ENCODE results near the gene FDX2. TPM values are rescaled to one million over a fixed set of nuclear protein-coding genes. Genes with fewer than 3 reads are reported as not detected.

FDX2 gene
- total and polyA plus RNA-seq, 2 of the 4 experiments (the other 2 are of a cell fraction) = 39.8 to 72.0 TPM

- H3K4me2 ChIP-seq (ENCODE audit: low read depth, low read length) = no peak overlapping the region
- DNase-seq (no peak), ATAC-seq (ENCODE audit: low read depth) (no peak)
- no peak overlapping the region for H3K4me3 ChIP-seq (ENCODE audit: insufficient read depth, low read depth, low read length)
- no peak overlapping the region for H2AK5ac ChIP-seq (ENCODE audit: low read depth, low read length)
- no peaks in the 10 kb centered on the region for H3K9me1 ChIP-seq (ENCODE audit: insufficient read depth, low read length)
- intact Hi-C loops (cut with micrococcal nuclease) = no loop called here
- no peak overlapping the region for H3K56ac ChIP-seq (ENCODE audit: extremely low read depth, insufficient read depth, low read length)
- H2AK9ac ChIP-seq (replicated peaks; ENCODE audit: low read depth, low read length, poor library complexity) = no peak overlapping the region
- H2BK5ac ChIP-seq (ENCODE audit: low read depth, low read length, poor library complexity, severe bottlenecking) = no peak overlapping the region
- WGBS, 2 experiments (ENCODE audit: extremely low coverage in 2 of 2, insufficient read length in 1 of 2) = 90% methylated on average over 18 of the region's 19 CpGs; no CpG with 5 or more reads in 1 of the 2 experiments
- dilution Hi-C loops (cut with HindIII; ENCODE audit: low sequenced_read_pairs, unreplicated experiment) = no loop called here
- no peak overlapping the region for H2BK120ac ChIP-seq (ENCODE audit: low read depth, low read length)
- H4K20me1 ChIP-seq (ENCODE audit: insufficient read depth, low read length) = peaks cover 9% of the 10 kb centered on the region
- no peaks in the 10 kb centered on the region for H3K4me1 ChIP-seq (ENCODE audit: control insufficient read depth, insufficient read depth, low read length)
- no TSS peak for BruUV-seq (replicated peaks)
- TF ChIP-seq NFE2L2 (IDR thresholded peaks at IDR 0.05; ENCODE audit: low read depth, low read length) (no peak), MXI1 (IDR thresholded peaks at IDR 0.05; ENCODE audit: borderline replicate concordance, low read depth, low read length) (no peak), USF2 (IDR thresholded peaks at IDR 0.05; ENCODE audit: low read depth, low read length) (no peak), CEBPB (IDR thresholded peaks at IDR 0.05; ENCODE audit: low read depth, low read length) (no peak), BHLHE40 (IDR thresholded peaks at IDR 0.05; ENCODE audit: low read depth, low read length) (no peak), RFX5 (IDR thresholded peaks at IDR 0.05; ENCODE audit: low read depth, low read length) (no peak), FOS (IDR thresholded peaks at IDR 0.05; ENCODE audit: low read depth, low read length) (no peak), CHD1 (IDR thresholded peaks at IDR 0.05; ENCODE audit: low read depth, low read length) (no peak), RCOR1 (IDR thresholded peaks at IDR 0.05; ENCODE audit: insufficient replicate concordance, low read length) (no peak), MAFK (IDR thresholded peaks at IDR 0.05; ENCODE audit: low read depth, low read length) (no peak), CTCF (conservative IDR thresholded peaks at IDR 0.05; ENCODE audit: low read depth, low read length) (no peak), MAZ (IDR thresholded peaks at IDR 0.05; ENCODE audit: borderline replicate concordance, low read depth, low read length) (no peak), SMC3 (IDR thresholded peaks at IDR 0.05; ENCODE audit: low read depth, low read length) (no peak), POLR2A (IDR thresholded peaks at IDR 0.05; ENCODE audit: low read depth, low read length) (no peak), ELK1 (IDR thresholded peaks at IDR 0.05; ENCODE audit: borderline replicate concordance, low read depth, low read length) (no peak), RAD21 (IDR thresholded peaks at IDR 0.05; ENCODE audit: low read length) (no peak)
- no peak overlapping the region for H3K18ac ChIP-seq (ENCODE audit: low read depth, low read length)
- CTCF ChIA-PET = no interaction called here
- no peak overlapping the region for H3K23ac ChIP-seq (ENCODE audit: low read depth, low read length)
- no peak overlapping the region for H2BK15ac ChIP-seq (ENCODE audit: low read depth, low read length)
- H2AFZ ChIP-seq (replicated peaks; ENCODE audit: low read length, poor library complexity) = no peak overlapping the region
- no peak overlapping the region for H3K4ac ChIP-seq (ENCODE audit: low read depth, low read length)
- no peak overlapping the region for H4K91ac ChIP-seq (ENCODE audit: insufficient read depth, low read depth, low read length)
- no peak overlapping the region for H3K27ac ChIP-seq (ENCODE audit: insufficient read depth, low read length)
- H3K9me3 ChIP-seq (ENCODE audit: control insufficient read depth, insufficient read depth, low read length) = no peaks in the 10 kb centered on the region
- POLR2A ChIA-PET (ENCODE audit: unreplicated experiment) = no interaction called here
- no peak overlapping the region for H2BK20ac ChIP-seq (ENCODE audit: low read depth, low read length)
- H3K9ac ChIP-seq (ENCODE audit: low read depth, low read length) = no peak overlapping the region
- no peaks in the 10 kb centered on the region for H3K27me3 ChIP-seq (ENCODE audit: control insufficient read depth, insufficient read depth, low read length)
- peaks cover 0 to 13% of the 10 kb centered on the region in 2 experiments; a peak in 1 of 4 replicates for H3K79me1 ChIP-seq (ENCODE audit: low read depth in 1 of 2, low read length in 2 of 2)
- no peak overlapping the region for H4K5ac ChIP-seq (ENCODE audit: low read depth, low read length)
- H4K8ac ChIP-seq (ENCODE audit: low read depth in 2 of 2, low read length in 2 of 2) = no peak overlapping the region
- H3K14ac ChIP-seq (replicated peaks; ENCODE audit: low read depth, low read length) = no peak overlapping the region
- H3K36me3 ChIP-seq (ENCODE audit: control insufficient read depth, insufficient read depth, low read length) = peaks cover 74% of the 10 kb centered on the region
- in situ Hi-C loops (cut with MboI; ENCODE audit: low sequenced_read_pairs) = no loop called here
Observed at GRCh38 chr19:10364644-10365043, 48.8 kb upstream of the FDX2 start.
